Posterior vena cava (tissue), 2 donors: ENCODE data around the gene DMRT2. TPM values are rescaled to one million over a fixed set of nuclear protein-coding genes. Genes with fewer than 3 reads are reported as not detected.

Source experiments
- DNase-seq: peaks from one replicate; pipeline ENCODE4 v3.0.0-alpha.2; 2020; ENCODE audit warnings: low spot score
- intact Hi-C, 2 donors: fragments of 100-400 bp; cut with DNase I; formaldehyde crosslinking; loops; one replicate each; pipeline versions ENCODE4 v1.14.1 to v1.14.2; 2022 to 2023
- long read RNA-seq, 2 donors: library from polyadenylated mRNA; unstranded; transcript quantifications; one replicate each; pipeline ENCODE4 v2.0.0, GENCODE V29; 2020 to 2021
- total RNA-seq, 2 donors: library from RNA; stranded (reverse); fragmentation: NEBNext Ultra II Directional; extraction: Animal tissue kit (Norgen Biotek cat#: 25700); gene quantifications; one replicate each; pipeline ENCODE4 v1.2.1, GENCODE V29; 2021
- donor health status: DM: yes; HTN: yes; CAD: no.
- donor health status: DM: yes; HTN: yes; CAD: no.

The DMRT2 gene
- under 1 TPM; 0.24 to 0.93 TPM for total RNA-seq
- long read RNA-seq, donor 1, partial matches to known transcripts: 0 of 1 reads
- long read RNA-seq, donor 1, other reads (novel, unspliced or antisense): 0 of 1 reads
- long read RNA-seq, donor 2: 0 reads

- intact Hi-C loops: no loop called here
- peak; percentile 90 for DNase-seq
These were observed at the start of gene DMRT2 for GRCh38 chr9:1050125-1050895. DMRT2 (plus strand) TSS chr9:1050357; CDS start chr9:1051614, 1,257 bp downstream.

GRCh38 chr9:1001838-1002237 is 48.3 kb upstream of the DMRT2 start:
- no peak for DNase-seq
- intact Hi-C loops: no loop called here

- intact Hi-C loops: no loop called here
- DNase-seq: no peak
These were observed 47.5 kb upstream of the DMRT2 start for GRCh38 chr9:1002678-1003077.

GRCh38 chr9:1005043-1005667 is 45.0 kb upstream of the DMRT2 start:
- no peak for DNase-seq
- intact Hi-C loops: no loop called here

- intact Hi-C loops: no loop called here
These were observed 42.8 kb upstream of the DMRT2 start for GRCh38 chr9:1007312-1007711.

GRCh38 chr9:1008216-1008615 is 41.9 kb upstream of the DMRT2 start:
- no peak for DNase-seq
- intact Hi-C loops: no loop called here

More at GRCh38 chr9:1007312-1007711, 42.8 kb upstream of the DMRT2 start:
- DNase-seq: no peak

- intact Hi-C loops: no loop called here
- peak; percentile 94 for DNase-seq
These were observed 41.0 kb upstream of the DMRT2 start for GRCh38 chr9:1009101-1009707.

GRCh38 chr9:1013021-1013420 is 37.1 kb upstream of the DMRT2 start:
- intact Hi-C loops: no loop called here
- DNase-seq: no peak

GRCh38 chr9:1014225-1014624 is 35.9 kb upstream of the DMRT2 start:
- intact Hi-C loops: no loop called here
- no peak for DNase-seq

GRCh38 chr9:1014640-1015039 is 35.5 kb upstream of the DMRT2 start:
- no peak for DNase-seq
- intact Hi-C loops: no loop called here

GRCh38 chr9:1018121-1018520 is 32.0 kb upstream of the DMRT2 start:
- intact Hi-C loops: no loop called here
- no peak for DNase-seq

- DNase-seq: no peak
- intact Hi-C loops: no loop called here
These were observed 26.0 kb upstream of the DMRT2 start for GRCh38 chr9:1024112-1024511.

GRCh38 chr9:1025131-1025530 is 25.0 kb upstream of the DMRT2 start:
- no peak for DNase-seq
- intact Hi-C loops: no loop called here

GRCh38 chr9:1026219-1026618 is 23.9 kb upstream of the DMRT2 start:
- intact Hi-C loops: no loop called here

GRCh38 chr9:1028501-1029190 is 21.5 kb upstream of the DMRT2 start:
- intact Hi-C loops: no loop called here
- no peak for DNase-seq

More at GRCh38 chr9:1026219-1026618, 23.9 kb upstream of the DMRT2 start:
- DNase-seq: no peak

- intact Hi-C loops: loop anchor here in 1 of 2 donors (5.0 kb wide), 1 partner anchor 1655 kb away; no protein-coding TSS in a partner anchor
- DNase-seq: no peak
These were observed 18.1 kb upstream of the DMRT2 start for GRCh38 chr9:1031951-1032601.

GRCh38 chr9:1034271-1034670 is 15.9 kb upstream of the DMRT2 start:
- intact Hi-C loops: loop anchor here in 1 of 2 donors (5.0 kb wide), 1 partner anchor 1653 kb away; no protein-coding TSS in a partner anchor
- no peak for DNase-seq

GRCh38 chr9:1039589-1039988 is 10.6 kb upstream of the DMRT2 start:
- intact Hi-C loops: no loop called here
- DNase-seq: no peak

- no peak for DNase-seq
- intact Hi-C loops: no loop called here
These were observed 7.7 kb upstream of the DMRT2 start for GRCh38 chr9:1042466-1042865.
